OCI-LY7 (cell line): Measurements from ENCODE around the gene RBBP5.

Experiments used
- EZH2phosphoT487 ChIP-seq: fragments of 200-600 bp; sonication (generic); IDR thresholded peaks from 2 replicates; pipeline ENCODE4 v1.6.1; 2018; ENCODE audit warnings: low read depth, borderline replicate concordance, mild to moderate bottlenecking, mixed run types, antibody characterized with exemption, low read length, moderate library complexity, mixed read lengths
- TF ChIP-seq, protein P1 (sequence below): fragments of 200-600 bp; sonication (generic); conservative IDR thresholded peaks from 2 replicates; pipeline ENCODE4 v1.5.1; 2014; ENCODE audit warnings: mild to moderate bottlenecking, antibody characterized with exemption, low read length, moderate library complexity, mixed read lengths

DNA sequence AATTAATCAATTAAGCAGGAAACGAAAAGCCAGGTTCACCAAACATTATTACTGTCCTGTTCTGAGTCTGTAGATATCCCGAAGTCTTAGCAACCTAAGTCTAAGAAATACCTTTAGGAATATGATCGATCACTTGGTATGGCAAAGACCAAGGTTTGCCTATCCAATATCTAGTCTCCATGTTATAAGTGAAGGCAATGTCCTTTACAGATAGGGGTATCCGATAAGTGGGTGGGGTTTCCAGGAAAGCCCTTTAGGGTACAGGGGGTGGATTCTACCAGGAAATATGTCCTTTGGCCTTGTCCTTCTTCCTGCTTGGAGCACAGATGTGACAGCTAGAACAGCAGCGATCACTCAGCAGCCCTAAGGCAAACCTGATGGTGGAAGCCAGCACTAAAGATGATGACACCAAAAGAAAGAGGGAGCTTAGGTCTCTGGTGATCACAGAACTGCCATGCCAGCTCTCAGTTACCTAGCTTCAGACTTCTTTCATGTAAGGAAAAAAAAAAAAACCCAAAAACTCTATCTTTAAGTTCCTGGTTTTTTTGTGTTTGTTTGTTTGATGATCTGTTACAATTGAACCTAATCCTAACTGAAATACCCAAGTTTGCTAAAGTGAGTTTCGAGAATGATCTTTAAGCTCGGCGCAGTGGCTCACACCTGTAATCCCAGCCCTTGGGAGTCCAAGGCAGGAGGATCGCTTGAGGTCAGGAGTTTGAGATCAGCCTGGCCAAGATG is 48.9 kb upstream of the RBBP5 start:
- TF ChIP-seq, protein P1, sequence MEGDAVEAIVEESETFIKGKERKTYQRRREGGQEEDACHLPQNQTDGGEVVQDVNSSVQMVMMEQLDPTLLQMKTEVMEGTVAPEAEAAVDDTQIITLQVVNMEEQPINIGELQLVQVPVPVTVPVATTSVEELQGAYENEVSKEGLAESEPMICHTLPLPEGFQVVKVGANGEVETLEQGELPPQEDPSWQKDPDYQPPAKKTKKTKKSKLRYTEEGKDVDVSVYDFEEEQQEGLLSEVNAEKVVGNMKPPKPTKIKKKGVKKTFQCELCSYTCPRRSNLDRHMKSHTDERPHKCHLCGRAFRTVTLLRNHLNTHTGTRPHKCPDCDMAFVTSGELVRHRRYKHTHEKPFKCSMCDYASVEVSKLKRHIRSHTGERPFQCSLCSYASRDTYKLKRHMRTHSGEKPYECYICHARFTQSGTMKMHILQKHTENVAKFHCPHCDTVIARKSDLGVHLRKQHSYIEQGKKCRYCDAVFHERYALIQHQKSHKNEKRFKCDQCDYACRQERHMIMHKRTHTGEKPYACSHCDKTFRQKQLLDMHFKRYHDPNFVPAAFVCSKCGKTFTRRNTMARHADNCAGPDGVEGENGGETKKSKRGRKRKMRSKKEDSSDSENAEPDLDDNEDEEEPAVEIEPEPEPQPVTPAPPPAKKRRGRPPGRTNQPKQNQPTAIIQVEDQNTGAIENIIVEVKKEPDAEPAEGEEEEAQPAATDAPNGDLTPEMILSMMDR, result no peak
- no peak for TF ChIP-seq EZH2phosphoT487
